Gastrocnemius medialis (tissue), 4 donors: Measurements from ENCODE around the gene NLGN1. TPM values are rescaled to one million over a fixed set of nuclear protein-coding genes. Genes with fewer than 3 reads are reported as not detected.

Source experiments
- ATAC-seq, 2 donors: fragments of 150-250 bp; one replicate each; pipeline ENCODE4 v1.9.1; 2016
- DNase-seq, 2 donors: peaks; one replicate each; pipeline ENCODE4 v3.0.0-alpha.2; 2019
- H3K27ac ChIP-seq, 4 donors: fragments of 200-600 bp; sonication (generic); 1 replicate in 1 of 4; 2 replicates in 3 of 4; pipeline ENCODE4 v1.5.1; 2016 to 2018; ENCODE audit warnings: mild to moderate bottlenecking in 2 of 4, moderate library complexity in 1 of 4
- H3K27me3 ChIP-seq, 3 donors: fragments of 200-600 bp; sonication (generic) in 2 of 3; 1 replicate in 1 of 3; 2 replicates in 2 of 3; pipeline versions ENCODE4 v1.5.1 to v1.6.0; 2016 to 2019; ENCODE audit warnings: mild to moderate bottlenecking in 1 of 3, moderate library complexity in 1 of 3
- H3K36me3 ChIP-seq, 2 donors: fragments of 200-600 bp; sonication (generic) in 1 of 2; one replicate each; pipeline ENCODE4 v1.5.1; 2017 to 2018
- H3K4me1 ChIP-seq, 2 donors: fragments of 200-600 bp; sonication (generic) in 1 of 2; one replicate each; pipeline ENCODE4 v1.5.1; 2016 to 2017; ENCODE audit warnings: mild to moderate bottlenecking in 2 of 2
- H3K4me3 ChIP-seq, 4 donors: fragments of 200-600 bp; sonication (generic) in 3 of 4; 1 replicate in 1 of 4; 2 replicates in 3 of 4; pipeline ENCODE4 v1.5.1; 2016 to 2019; ENCODE audit warnings: mild to moderate bottlenecking in 2 of 4
- H3K9me3 ChIP-seq, 3 donors: fragments of 200-600 bp; sonication (generic) in 2 of 3; 1 replicate in 1 of 3; 2 replicates in 2 of 3; pipeline ENCODE4 v1.5.1; 2016 to 2019
- CTCF ChIP-seq, 5 experiments: fragments of 450-650 bp in 3 of 5; fragments of 200-600 bp in 2 of 5; sonication (generic) in 2 of 5; IDR thresholded peaks in 4 of 5; conservative IDR thresholded peaks in 1 of 5; 1 replicate in 4 of 5; 2 replicates in 1 of 5; pipeline ENCODE4 v1.5.1; 2016 to 2019; ENCODE audit warnings: antibody characterized with exemption in 5 of 5, mild to moderate bottlenecking in 3 of 5, moderate library complexity in 3 of 5
- POLR2A ChIP-seq, 2 donors: fragments of 450-650 bp; IDR thresholded peaks; one replicate each; pipeline ENCODE4 v1.6.1; 2017; ENCODE audit warnings: antibody characterized with exemption in 2 of 2, mild to moderate bottlenecking in 2 of 2, moderate library complexity in 2 of 2
- in situ Hi-C, 4 donors: fragments of 200-750 bp; cut with MboI; loops; one replicate each; pipeline versions ENCODE4 v1.15.0 to v1.8.0; 2017; ENCODE audit warnings: low sequenced_read_pairs in 4 of 4
- intact Hi-C: fragments of 100-400 bp; cut with DNase I; formaldehyde crosslinking; loops from one replicate; pipeline ENCODE4 v1.15.1; 2023; ENCODE audit warnings: low total_unique reads
- total RNA-seq, 4 donors: library from RNA; depleted of rRNA; stranded (reverse); fragments of >200 nt; gene quantifications; one replicate each; pipeline versions ENCODE4 v1.1.0 to v1.2.3, GENCODE V29; 2016

NLGN1 gene
- total RNA-seq, 4 donors from 2014 or later, result 0.52 to 1.9 (median 1.1) TPM

GRCh38 chr3:173897631-173898030 is 500.1 kb downstream of the NLGN1 start:
- H3K27ac ChIP-seq, result no peak overlapping the region
- no peaks in the 10 kb centered on the region for H3K27me3 ChIP-seq
- ATAC-seq, result no peak
- in situ Hi-C loops (no loop called here), intact Hi-C loops (no loop called here)
- H3K9me3 ChIP-seq, result no peaks in the 10 kb centered on the region
- TF ChIP-seq CTCF (IDR thresholded peaks at IDR 0.05 in 4 of 5, conservative IDR thresholded peaks at IDR 0.05 in 1 of 5) (no peak), POLR2A (IDR thresholded peaks at IDR 0.05) (no peak)
- H3K36me3 ChIP-seq, result no peaks in the 10 kb centered on the region
- H3K4me3 ChIP-seq, result no peak overlapping the region
- H3K4me1 ChIP-seq, result no peaks in the 10 kb centered on the region
- no peak for DNase-seq

DNA sequence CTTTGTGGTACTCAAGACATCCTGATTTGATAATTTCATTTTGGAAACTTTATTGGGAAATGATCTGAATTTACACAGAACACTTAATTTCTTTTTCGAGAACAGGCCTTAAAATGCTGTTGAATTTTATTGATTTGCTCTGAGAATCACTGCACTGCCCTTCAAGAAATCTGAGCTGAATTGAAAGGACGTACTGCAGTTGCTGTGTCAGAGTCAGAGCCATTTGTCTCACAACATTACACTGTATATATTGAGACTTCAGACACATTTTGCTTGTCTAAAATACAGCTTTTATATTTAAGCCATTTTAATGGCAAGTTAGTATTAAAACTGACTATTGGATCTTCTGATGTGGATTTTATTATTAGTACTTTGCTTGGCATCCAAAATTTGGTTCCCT is 504.1 kb downstream of the NLGN1 start:
- intact Hi-C loops, result no loop called here

DNA sequence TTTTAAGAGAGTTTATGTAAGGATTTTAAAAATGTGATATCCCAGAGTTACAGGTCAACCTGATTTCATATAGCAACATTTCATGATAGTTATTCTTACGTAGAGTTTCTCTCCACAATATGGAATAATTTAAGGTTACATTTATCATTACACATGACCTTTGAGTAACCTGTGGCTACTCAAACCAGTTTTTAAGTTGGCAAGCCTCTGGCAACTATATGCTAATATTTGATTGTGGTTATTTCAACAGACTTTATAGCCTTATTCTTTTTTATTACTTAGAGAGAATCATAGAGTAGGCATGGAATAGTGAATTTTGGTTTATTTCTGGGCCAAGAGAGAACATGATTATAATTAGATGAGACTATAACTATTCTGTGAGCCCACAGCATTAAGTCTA is 504.9 kb downstream of the NLGN1 start:
- ATAC-seq (no peak), DNase-seq (no peak)
- TF ChIP-seq CTCF (IDR thresholded peaks at IDR 0.05 in 4 of 5, conservative IDR thresholded peaks at IDR 0.05 in 1 of 5) (no peak), POLR2A (IDR thresholded peaks at IDR 0.05) (no peak)
- in situ Hi-C loops, result no loop called here
- intact Hi-C loops, result no loop called here
- no peaks in the 10 kb centered on the region for H3K27me3 ChIP-seq
- no peak overlapping the region for H3K27ac ChIP-seq
- no peaks in the 10 kb centered on the region for H3K9me3 ChIP-seq
- H3K4me3 ChIP-seq, result no peak overlapping the region
- no peaks in the 10 kb centered on the region for H3K4me1 ChIP-seq
- no peaks in the 10 kb centered on the region for H3K36me3 ChIP-seq

More for the DNA sequence above, 504.1 kb downstream of the NLGN1 start:
- no peaks in the 10 kb centered on the region for H3K9me3 ChIP-seq
- in situ Hi-C loops, result no loop called here
- TF ChIP-seq POLR2A (IDR thresholded peaks at IDR 0.05), result no peak
- no peak for TF ChIP-seq CTCF (IDR thresholded peaks at IDR 0.05 in 4 of 5, conservative IDR thresholded peaks at IDR 0.05 in 1 of 5)
- DNase-seq, result no peak
- no peaks in the 10 kb centered on the region for H3K27me3 ChIP-seq
- no peaks in the 10 kb centered on the region for H3K4me1 ChIP-seq
- H3K4me3 ChIP-seq, result no peak overlapping the region
- ATAC-seq, result no peak
- no peaks in the 10 kb centered on the region for H3K36me3 ChIP-seq
- H3K27ac ChIP-seq, result no peak overlapping the region

DNA sequence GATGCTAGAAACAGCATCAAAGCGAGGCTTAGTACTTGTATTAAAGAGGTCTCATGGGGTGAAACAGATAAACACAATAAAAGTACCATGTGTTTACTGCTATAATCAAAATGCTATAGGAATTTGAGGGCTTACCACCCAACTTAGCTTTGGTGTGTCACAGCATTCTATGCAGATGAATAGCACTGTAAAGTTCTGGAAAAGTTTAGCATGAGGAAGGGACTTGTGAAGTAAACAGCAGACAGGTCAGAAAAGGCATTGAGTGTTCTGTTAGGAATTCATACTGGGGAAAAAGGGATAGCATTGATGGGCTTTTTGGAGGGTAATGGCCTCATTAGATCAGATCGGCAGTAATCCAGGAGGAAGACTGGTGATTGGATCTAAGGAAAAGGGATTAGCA is 505.3 kb downstream of the NLGN1 start:
- TF ChIP-seq CTCF (IDR thresholded peaks at IDR 0.05 in 4 of 5, conservative IDR thresholded peaks at IDR 0.05 in 1 of 5) (no peak), POLR2A (IDR thresholded peaks at IDR 0.05) (no peak)
- Histone ChIP-seq H3K4me1 (no peaks in the 10 kb centered on the region), H3K36me3 (no peaks in the 10 kb centered on the region), H3K4me3 (no peak overlapping the region), H3K27ac (no peak overlapping the region), H3K9me3 (no peaks in the 10 kb centered on the region), H3K27me3 (no peaks in the 10 kb centered on the region)
- no peak for ATAC-seq
- in situ Hi-C loops, result no loop called here
- no peak for DNase-seq
- intact Hi-C loops, result no loop called here

DNA sequence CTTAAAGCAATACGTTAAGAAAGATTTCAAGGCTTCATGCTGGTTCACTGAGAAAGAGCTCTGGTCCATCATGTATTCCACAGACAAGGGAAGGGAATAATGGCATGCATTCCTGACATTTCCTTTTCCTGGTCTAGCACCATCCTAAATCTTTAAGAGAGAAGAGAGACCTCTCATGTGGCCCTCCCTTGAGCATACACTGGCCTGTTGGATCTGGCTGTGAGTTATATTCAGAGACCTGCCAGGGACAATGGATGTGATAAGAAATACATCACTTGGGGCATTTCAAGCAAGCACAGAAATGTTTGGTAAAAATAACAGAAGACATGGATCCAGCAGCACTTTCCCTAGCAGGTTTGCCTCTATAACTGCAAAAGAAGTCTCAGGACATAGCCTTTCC is 507.8 kb downstream of the NLGN1 start:
- intact Hi-C loops, result no loop called here

More for the DNA sequence above, 507.8 kb downstream of the NLGN1 start:
- H3K4me1 ChIP-seq, result no peaks in the 10 kb centered on the region
- no peak for TF ChIP-seq POLR2A (IDR thresholded peaks at IDR 0.05)
- TF ChIP-seq CTCF (IDR thresholded peaks at IDR 0.05 in 4 of 5, conservative IDR thresholded peaks at IDR 0.05 in 1 of 5), result no peak
- DNase-seq (no peak), ATAC-seq (no peak)
- H3K36me3 ChIP-seq, result no peaks in the 10 kb centered on the region
- H3K9me3 ChIP-seq, result no peaks in the 10 kb centered on the region
- H3K27me3 ChIP-seq, result no peaks in the 10 kb centered on the region
- H3K27ac ChIP-seq, result no peak overlapping the region
- H3K4me3 ChIP-seq, result no peak overlapping the region
- in situ Hi-C loops, result no loop called here
